ENCODE data around the gene CDH24. TPM values are rescaled to one million over a fixed set of nuclear protein-coding genes. Genes with fewer than 3 reads are reported as not detected.

The CDH24 gene
- total and polyA plus RNA-seq, 2 of the 13 experiments (the other 11 are each of a cell fraction or from before 2014, with no cell fraction given): 0.69 to 0.99 TPM

GRCh38 chr14:23067847-23068788, 10.8 kb upstream of the CDH24 start (continued):
- TF ChIP-seq, protein P1, sequence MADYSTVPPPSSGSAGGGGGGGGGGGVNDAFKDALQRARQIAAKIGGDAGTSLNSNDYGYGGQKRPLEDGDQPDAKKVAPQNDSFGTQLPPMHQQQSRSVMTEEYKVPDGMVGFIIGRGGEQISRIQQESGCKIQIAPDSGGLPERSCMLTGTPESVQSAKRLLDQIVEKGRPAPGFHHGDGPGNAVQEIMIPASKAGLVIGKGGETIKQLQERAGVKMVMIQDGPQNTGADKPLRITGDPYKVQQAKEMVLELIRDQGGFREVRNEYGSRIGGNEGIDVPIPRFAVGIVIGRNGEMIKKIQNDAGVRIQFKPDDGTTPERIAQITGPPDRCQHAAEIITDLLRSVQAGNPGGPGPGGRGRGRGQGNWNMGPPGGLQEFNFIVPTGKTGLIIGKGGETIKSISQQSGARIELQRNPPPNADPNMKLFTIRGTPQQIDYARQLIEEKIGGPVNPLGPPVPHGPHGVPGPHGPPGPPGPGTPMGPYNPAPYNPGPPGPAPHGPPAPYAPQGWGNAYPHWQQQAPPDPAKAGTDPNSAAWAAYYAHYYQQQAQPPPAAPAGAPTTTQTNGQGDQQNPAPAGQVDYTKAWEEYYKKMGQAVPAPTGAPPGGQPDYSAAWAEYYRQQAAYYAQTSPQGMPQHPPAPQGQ (CRISPR knock-in tag; IDR thresholded peaks at IDR 0.05; ENCODE audit: borderline replicate concordance): 0 out of 2 replicates have a peak, but pooled peaks have one; percentile 8
- TF ChIP-seq, protein P2, sequence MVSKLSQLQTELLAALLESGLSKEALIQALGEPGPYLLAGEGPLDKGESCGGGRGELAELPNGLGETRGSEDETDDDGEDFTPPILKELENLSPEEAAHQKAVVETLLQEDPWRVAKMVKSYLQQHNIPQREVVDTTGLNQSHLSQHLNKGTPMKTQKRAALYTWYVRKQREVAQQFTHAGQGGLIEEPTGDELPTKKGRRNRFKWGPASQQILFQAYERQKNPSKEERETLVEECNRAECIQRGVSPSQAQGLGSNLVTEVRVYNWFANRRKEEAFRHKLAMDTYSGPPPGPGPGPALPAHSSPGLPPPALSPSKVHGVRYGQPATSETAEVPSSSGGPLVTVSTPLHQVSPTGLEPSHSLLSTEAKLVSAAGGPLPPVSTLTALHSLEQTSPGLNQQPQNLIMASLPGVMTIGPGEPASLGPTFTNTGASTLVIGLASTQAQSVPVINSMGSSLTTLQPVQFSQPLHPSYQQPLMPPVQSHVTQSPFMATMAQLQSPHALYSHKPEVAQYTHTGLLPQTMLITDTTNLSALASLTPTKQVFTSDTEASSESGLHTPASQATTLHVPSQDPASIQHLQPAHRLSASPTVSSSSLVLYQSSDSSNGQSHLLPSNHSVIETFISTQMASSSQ (IDR thresholded peaks at IDR 0.05; ENCODE audit: low read depth): no peak
- TF ChIP-seq, protein P2 (CRISPR knock-in tag; IDR thresholded peaks at IDR 0.05; ENCODE audit: borderline replicate concordance): peak; percentile 11; the same call in 1 of the 2 replicates
- TF ChIP-seq ZBTB1 (CRISPR knock-in tag; IDR thresholded peaks at IDR 0.05; ENCODE audit: borderline replicate concordance) (no peak), CTCF (CRISPR knock-in tag; IDR thresholded peaks at IDR 0.05) (no peak), NFE2L1 (CRISPR knock-in tag; IDR thresholded peaks at IDR 0.05; ENCODE audit: borderline replicate concordance) (0 out of 2 replicates have a peak, but pooled peaks have one; percentile 3), FOXC1 (CRISPR knock-in tag; IDR thresholded peaks at IDR 0.05; ENCODE audit: borderline replicate concordance) (0 out of 2 replicates have a peak, but pooled peaks have one; percentile 1), ZNF101 (CRISPR knock-in tag; IDR thresholded peaks at IDR 0.05; ENCODE audit: borderline replicate concordance, low read depth) (no peak), ZNF430 (CRISPR knock-in tag; IDR thresholded peaks at IDR 0.05) (0 out of 2 replicates have a peak, but pooled peaks have one; percentile 57), ZNF646 (CRISPR knock-in tag; IDR thresholded peaks at IDR 0.05) (no peak), NRL (CRISPR knock-in tag; IDR thresholded peaks at IDR 0.05; ENCODE audit: borderline replicate concordance) (peak; percentile 75; the same call in 1 of the 2 replicates)
